Skeletal muscle tissue (tissue), 5 donors: ENCODE data around the gene RIPOR3. TPM values are rescaled to one million over a fixed set of nuclear protein-coding genes. Genes with fewer than 3 reads are reported as not detected.

Experiments used
- H3K27ac ChIP-seq: one replicate; pipeline ENCODE4 v1.7.0; 2013; ENCODE audit warnings: mild to moderate bottlenecking, low read depth, low read length, inconsistent platforms
- H3K27me3 ChIP-seq, 3 donors: one replicate each; pipeline ENCODE4 v1.7.0; 2013; ENCODE audit warnings: low read length in 3 of 3; ENCODE audit not compliant: control insufficient read depth in 3 of 3, insufficient read depth in 3 of 3
- H3K36me3 ChIP-seq, 3 donors: one replicate each; pipeline ENCODE4 v1.7.0; 2013; ENCODE audit warnings: low read length in 3 of 3; ENCODE audit not compliant: control insufficient read depth in 3 of 3, insufficient read depth in 3 of 3
- H3K4me1 ChIP-seq, 3 donors: one replicate each; pipeline ENCODE4 v1.7.0; 2013; ENCODE audit warnings: low read length in 3 of 3, mild to moderate bottlenecking in 3 of 3; ENCODE audit not compliant: control insufficient read depth in 3 of 3, insufficient read depth in 3 of 3
- H3K4me3 ChIP-seq, 3 donors: one replicate each; pipeline ENCODE4 v1.7.0; 2013; ENCODE audit warnings: low read length in 3 of 3
- H3K9ac ChIP-seq, 3 donors: one replicate each; pipeline ENCODE4 v1.7.0; 2013; ENCODE audit warnings: low read length in 3 of 3, mild to moderate bottlenecking in 3 of 3, moderate library complexity in 2 of 3, low read depth in 1 of 3
- H3K9me3 ChIP-seq, 3 donors: one replicate each; pipeline ENCODE4 v1.7.0; 2013; ENCODE audit warnings: low read length in 3 of 3; ENCODE audit not compliant: control insufficient read depth in 3 of 3
- small RNA-seq: library from RNA; depleted of rRNA; stranded (forward); fragments of <200 nt; gene quantifications from one replicate; pipeline ENCODE3, GENCODE V24; 2014
- total RNA-seq: library from RNA; depleted of rRNA; stranded (reverse); fragments of >200 nt; gene quantifications from one replicate; pipeline ENCODE4 v1.2.3, GENCODE V29; 2014
- donor health status: Osteomylitis.

Gene RIPOR3
- total RNA-seq, 1 donor from 2014 or later: 2.6 TPM

- no peak overlapping the region for H3K9ac ChIP-seq
- H3K9me3 ChIP-seq: no peaks in the 10 kb centered on the region
- no peaks in the 10 kb centered on the region for H3K36me3 ChIP-seq
- H3K4me1 ChIP-seq: peaks cover 21 to 31% (median 24%) of the 10 kb centered on the region in 3 donors
- H3K27ac ChIP-seq: no peak overlapping the region
- H3K27me3 ChIP-seq: no peaks in the 10 kb centered on the region
- H3K4me3 ChIP-seq: no peak overlapping the region
Observed at GRCh38 chr20:50537546-50538201, 153.7 kb downstream of the RIPOR3 start.

DNA sequence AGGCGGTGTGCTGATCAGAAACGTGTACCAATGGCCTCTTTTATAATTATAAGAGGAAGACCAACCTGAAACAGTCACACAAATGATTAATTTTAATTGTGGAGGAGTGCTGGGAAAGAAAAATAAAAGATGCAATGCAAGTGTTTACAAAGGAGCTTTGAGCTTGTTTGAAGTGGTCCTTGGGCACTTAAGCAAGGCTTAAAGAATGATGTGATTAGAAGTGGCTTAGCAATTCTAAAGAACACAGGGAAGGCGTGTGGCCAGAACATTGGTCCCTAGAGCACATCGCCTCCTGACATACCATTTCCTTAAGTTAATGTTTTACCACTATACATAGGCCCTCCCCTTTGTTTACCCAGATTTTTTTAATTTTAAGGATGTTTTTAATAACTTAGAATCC is 155.0 kb downstream of the RIPOR3 start:
- Histone ChIP-seq H3K36me3 (no peaks in the 10 kb centered on the region), H3K9me3 (no peaks in the 10 kb centered on the region), H3K27ac (no peak overlapping the region), H3K9ac (no peak overlapping the region), H3K4me1 (peaks cover 21 to 31% (median 22%) of the 10 kb centered on the region in 3 donors), H3K27me3 (no peaks in the 10 kb centered on the region), H3K4me3 (no peak overlapping the region)

Small RNA genes lying within 50 kb of the gene (small RNA-seq; reads per million reads assigned to genes)
- not detected for gene MIR1302-5
- not detected for gene MIR645
- not detected for gene RF00019

Other genes with a start within 250 kb of the RIPOR3 start
- 8.4 TPM for gene PTPN1, start 181.2 kb downstream of the RIPOR3 start, total RNA-seq
- 0.52 TPM for gene PARD6B, start 40.0 kb upstream of the RIPOR3 start, total RNA-seq
- 1.0 TPM for gene BCAS4, start 103.5 kb upstream of the RIPOR3 start, total RNA-seq
- gene ADNP, start 239.9 kb upstream of the RIPOR3 start, total RNA-seq: 41.8 TPM